ENCODE results near the gene FAHD2A. TPM values are rescaled to one million over a fixed set of nuclear protein-coding genes. Genes with fewer than 3 reads are reported as not detected.

The FAHD2A gene
- polyA plus RNA-seq, 1 donor (not counting 4 experiments of a cell fraction or from before 2014, with no cell fraction given): 27.2 TPM

DNA sequence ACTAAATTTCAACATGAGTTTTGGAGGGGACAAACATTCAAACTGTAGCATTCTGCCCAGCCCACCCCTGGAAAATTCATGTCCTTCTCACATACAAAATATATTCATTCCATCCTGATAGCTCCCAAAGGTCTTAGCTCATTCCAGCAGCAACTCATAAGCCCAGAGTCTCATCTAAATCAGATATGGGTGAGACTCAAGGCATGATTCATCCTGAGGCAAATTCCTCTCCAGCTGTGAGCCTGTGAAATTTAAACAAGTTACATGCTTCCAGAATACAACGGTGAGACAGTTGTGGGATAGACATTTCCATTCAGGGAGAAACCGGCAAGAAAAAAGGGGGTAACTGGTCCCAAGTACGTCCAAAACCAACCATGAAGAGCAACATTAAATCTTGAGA is 43.5 kb upstream of the FAHD2A start:
- H3K4me3 ChIP-seq (ENCODE audit: control insufficient read depth in 2 of 3, extremely low read depth in 1 of 3, insufficient read depth in 2 of 3, low read depth in 1 of 3, low read length in 3 of 3): no peak overlapping the region
- H4K20me1 ChIP-seq (ENCODE audit: control insufficient read depth, extremely low read depth, insufficient read depth, low read length): no peaks in the 10 kb centered on the region
- TF ChIP-seq EZH2 (IDR thresholded peaks at IDR 0.05; ENCODE audit: low read length) (no peak), CTCF (optimal IDR thresholded peaks at IDR 0.05 in 1 of 3, IDR thresholded peaks at IDR 0.05 in 1 of 3, conservative IDR thresholded peaks at IDR 0.05 in 1 of 3; ENCODE audit: extremely low read depth in 1 of 3, insufficient read depth in 2 of 3, low read length in 3 of 3) (no peak)
- no peaks in the 10 kb centered on the region for H3K36me3 ChIP-seq (ENCODE audit: control insufficient read depth in 2 of 2, extremely low read depth in 1 of 2, insufficient read depth in 2 of 2, low read length in 2 of 2)
- no peak overlapping the region for H2AFZ ChIP-seq (ENCODE audit: control insufficient read depth, low read length)
- no peak for FAIRE-seq
- H3K9me1 ChIP-seq (ENCODE audit: control insufficient read depth, extremely low read depth, insufficient read depth, low read length): no peaks in the 10 kb centered on the region
- no peaks in the 10 kb centered on the region for H3K9me3 ChIP-seq (ENCODE audit: control insufficient read depth, low read depth, low read length)
- H3K27me3 ChIP-seq (ENCODE audit: control insufficient read depth, extremely low read depth, insufficient read depth, low read length): peaks cover 14% of the 10 kb centered on the region
- H3K27ac ChIP-seq (ENCODE audit: control insufficient read depth, insufficient read depth, low read length): no peak overlapping the region
- H3K79me2 ChIP-seq (ENCODE audit: control insufficient read depth, insufficient read depth, low read length): no peaks in the 10 kb centered on the region
- no peak overlapping the region for H3K4me2 ChIP-seq (ENCODE audit: control insufficient read depth, extremely low read depth, insufficient read depth, low read depth, low read length)
- no peaks in the 10 kb centered on the region for H3K4me1 ChIP-seq (ENCODE audit: control insufficient read depth, extremely low read depth, insufficient read depth, low read length)
- no peak for DNase-seq (ENCODE audit: low read depth, low spot score)
- H3K9ac ChIP-seq (ENCODE audit: control insufficient read depth, extremely low read depth, insufficient read depth, low read length): no peak overlapping the region
- dilution Hi-C loops (cut with MboI; ENCODE audit: extremely low pct_ligation_motif_present, low sequenced_read_pairs): no loop called here

- Histone ChIP-seq H3K9me1 (ENCODE audit: control insufficient read depth, extremely low read depth, insufficient read depth, low read length) (no peaks in the 10 kb centered on the region), H3K36me3 (ENCODE audit: control insufficient read depth in 2 of 2, extremely low read depth in 1 of 2, insufficient read depth in 2 of 2, low read length in 2 of 2) (no peaks in the 10 kb centered on the region), H2AFZ (ENCODE audit: control insufficient read depth, low read length) (no peak overlapping the region), H4K20me1 (ENCODE audit: control insufficient read depth, extremely low read depth, insufficient read depth, low read length) (no peaks in the 10 kb centered on the region), H3K27me3 (ENCODE audit: control insufficient read depth, extremely low read depth, insufficient read depth, low read length) (peaks cover 14% of the 10 kb centered on the region), H3K4me1 (ENCODE audit: control insufficient read depth, extremely low read depth, insufficient read depth, low read length) (no peaks in the 10 kb centered on the region), H3K79me2 (ENCODE audit: control insufficient read depth, insufficient read depth, low read length) (no peaks in the 10 kb centered on the region), H3K9ac (ENCODE audit: control insufficient read depth, extremely low read depth, insufficient read depth, low read length) (no peak overlapping the region), H3K4me3 (ENCODE audit: control insufficient read depth in 2 of 3, extremely low read depth in 1 of 3, insufficient read depth in 2 of 3, low read depth in 1 of 3, low read length in 3 of 3) (no peak overlapping the region), H3K27ac (ENCODE audit: control insufficient read depth, insufficient read depth, low read length) (no peak overlapping the region), H3K9me3 (ENCODE audit: control insufficient read depth, low read depth, low read length) (no peaks in the 10 kb centered on the region), H3K4me2 (ENCODE audit: control insufficient read depth, extremely low read depth, insufficient read depth, low read depth, low read length) (no peak overlapping the region)
- DNase-seq (ENCODE audit: low read depth, low spot score) (no peak), FAIRE-seq (no peak)
- no peak for TF ChIP-seq CTCF (optimal IDR thresholded peaks at IDR 0.05 in 1 of 3, IDR thresholded peaks at IDR 0.05 in 1 of 3, conservative IDR thresholded peaks at IDR 0.05 in 1 of 3; ENCODE audit: extremely low read depth in 1 of 3, insufficient read depth in 2 of 3, low read length in 3 of 3)
- no peak for TF ChIP-seq EZH2 (IDR thresholded peaks at IDR 0.05; ENCODE audit: low read length)
- dilution Hi-C loops (cut with MboI; ENCODE audit: extremely low pct_ligation_motif_present, low sequenced_read_pairs): no loop called here
These were observed 43.0 kb upstream of the FAHD2A start for GRCh38 chr2:95359501-95359930.

Data from keratinocyte (primary cell).